Hematopoietic multipotent progenitor cell treated with erythropoietin and hydrocortisone succinate and interleukin-3 and kit ligand, for 17 days (in vitro differentiated cells): ENCODE measurements around the gene INHBB.

ENCODE experiments used
- DNase-seq: peaks from one replicate; pipeline ENCODE4 v3.0.0-alpha.2; 2015; ENCODE audit warnings: low spot score

INHBB gene

DNA sequence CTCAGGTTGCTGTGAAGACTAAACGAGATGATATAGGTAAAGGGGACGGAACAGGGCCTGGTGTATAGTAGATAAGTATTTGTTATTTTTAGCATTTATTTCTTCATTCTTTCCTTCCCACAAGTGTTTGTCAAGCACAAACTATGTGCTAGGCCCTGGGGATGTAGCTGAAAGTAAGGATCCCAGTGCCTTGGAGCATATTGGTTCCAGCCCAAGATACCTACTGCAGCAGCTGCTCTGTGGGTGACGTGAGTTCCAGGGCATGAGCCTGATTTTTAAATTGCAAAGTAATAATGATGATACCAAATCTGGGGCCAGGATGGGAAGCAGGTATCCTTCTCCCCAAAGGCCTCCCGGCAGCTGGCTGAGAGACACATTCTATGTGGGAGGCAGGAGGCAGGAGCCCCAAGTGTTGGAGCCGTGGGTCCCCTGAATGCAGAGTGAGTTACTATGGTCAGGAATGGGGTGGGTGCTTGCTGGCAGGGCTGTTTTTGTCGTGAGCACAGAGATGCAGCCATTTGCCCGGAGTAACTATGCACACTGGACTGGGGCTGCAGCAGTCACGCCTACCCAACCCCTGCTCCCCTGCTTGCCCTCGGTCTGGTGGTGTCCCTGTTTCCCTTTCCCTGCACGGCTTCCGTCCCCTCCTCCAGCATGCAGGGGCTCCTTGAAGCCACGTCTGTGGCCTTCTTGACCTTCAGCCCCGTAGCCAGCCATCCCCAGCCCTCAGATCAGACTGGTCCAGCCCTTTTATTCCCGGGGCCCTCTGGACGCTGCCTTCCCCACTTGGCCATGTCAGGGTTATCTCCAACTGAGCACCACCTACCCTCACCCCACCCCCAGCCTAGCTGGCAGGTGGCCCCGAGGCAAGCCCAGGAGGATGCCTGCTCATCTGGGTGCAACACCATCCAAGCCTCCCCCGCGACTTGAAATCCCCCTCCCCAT, 52.4 kb downstream of the INHBB start:
- no peak for DNase-seq

DNA sequence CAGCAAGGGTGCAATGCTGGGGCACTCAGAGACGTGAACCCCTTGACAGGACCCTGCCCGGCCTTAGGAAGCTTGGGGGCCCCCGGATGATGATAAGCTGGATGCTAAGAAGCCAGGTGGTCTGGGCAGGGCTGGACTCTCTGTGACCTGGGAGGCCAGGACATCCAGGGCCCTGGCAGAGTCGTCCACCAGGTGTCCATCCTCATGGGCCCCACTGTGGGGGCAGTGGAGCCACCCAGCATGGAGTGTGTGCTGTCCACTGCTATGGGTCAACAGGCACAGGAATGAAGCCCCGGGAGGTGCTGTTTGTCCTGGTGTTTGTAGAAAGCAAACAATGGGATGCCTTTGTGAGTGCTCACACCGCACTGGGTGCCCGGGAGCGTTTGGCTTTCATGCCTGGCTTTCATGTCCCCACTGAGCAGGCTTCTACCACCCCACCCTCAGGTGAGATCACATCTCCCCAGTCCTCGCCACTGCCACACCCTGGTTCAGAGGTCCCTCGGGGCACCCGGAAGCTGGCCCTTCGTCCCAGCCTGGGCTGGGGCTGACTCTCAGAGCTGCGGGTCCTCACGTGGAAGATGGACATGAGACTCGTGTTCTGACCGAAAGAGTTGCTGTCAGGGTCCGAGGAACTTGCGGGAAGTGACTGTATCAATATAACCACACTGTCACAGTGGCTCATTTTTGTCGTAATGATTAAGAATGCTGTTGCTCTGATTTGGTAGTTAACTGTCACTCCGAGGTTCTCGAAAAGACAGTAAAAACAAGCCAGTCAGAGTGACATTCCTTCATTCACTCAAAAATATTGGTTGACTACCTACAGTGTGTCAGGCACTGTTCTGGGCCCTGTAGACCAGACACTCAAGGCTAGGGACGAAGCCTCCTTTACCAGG, 53.3 kb downstream of the INHBB start:
- DNase-seq: no peak

DNA sequence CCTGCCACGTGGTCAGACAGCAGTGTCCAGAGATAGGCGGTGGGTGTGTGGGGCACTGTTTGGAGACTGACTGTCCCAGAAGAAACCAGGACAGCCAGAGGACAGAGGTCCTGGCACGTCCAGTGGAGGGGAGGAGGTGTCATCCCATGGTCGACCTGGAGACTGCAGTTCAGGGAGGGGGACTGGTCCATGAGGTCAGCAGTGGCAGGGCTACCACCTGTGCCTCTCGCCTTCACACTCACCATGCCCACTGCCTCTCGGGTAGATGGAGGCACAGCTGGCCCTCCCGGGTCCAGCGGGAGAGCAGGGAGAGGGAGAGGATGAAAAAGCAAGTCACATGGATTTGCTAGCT, 53.9 kb downstream of the INHBB start:
- no peak for DNase-seq

DNA sequence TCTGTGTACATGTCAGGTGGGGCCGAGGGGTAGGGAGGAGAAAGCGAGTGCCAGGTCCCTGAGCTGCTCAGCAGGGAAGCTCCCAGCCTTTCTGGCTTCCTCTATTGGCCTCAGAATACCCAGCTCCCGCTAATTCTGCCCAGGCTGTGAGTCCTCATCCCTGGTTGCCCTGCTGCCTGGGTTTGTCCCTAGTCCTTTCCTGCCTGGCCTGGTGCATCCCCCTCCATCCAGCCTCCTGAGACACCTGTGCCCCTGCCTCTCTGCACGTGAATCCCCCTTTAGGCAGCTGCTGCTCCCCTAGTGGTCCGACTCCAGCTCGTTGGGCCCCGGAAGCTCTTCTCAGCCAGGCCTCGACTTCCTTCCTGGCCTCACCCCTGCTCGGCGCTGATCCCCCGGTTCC, 54.6 kb downstream of the INHBB start:
- DNase-seq: no peak
